Vagina (tissue), 2 donors: ENCODE data around the gene TNIP2. TPM values are rescaled to one million over a fixed set of nuclear protein-coding genes. Genes with fewer than 3 reads are reported as not detected.

Experiments
- DNase-seq, 2 donors: peaks; one replicate each; pipeline ENCODE4 v3.0.0-alpha.2; 2017; ENCODE audit errors: extremely low spot score in 2 of 2
- H3K27ac ChIP-seq: fragments of 200-600 bp; sonication (generic); one replicate; pipeline ENCODE4 v1.5.1; 2019
- H3K27me3 ChIP-seq: fragments of 200-600 bp; sonication (generic); one replicate; pipeline ENCODE4 v1.5.1; 2019
- H3K36me3 ChIP-seq, 2 donors: fragments of 200-600 bp; sonication (generic); one replicate each; pipeline ENCODE4 v1.5.1; 2017 to 2019
- H3K4me1 ChIP-seq: fragments of 200-600 bp; sonication (generic); one replicate; pipeline ENCODE4 v1.5.1; 2019
- H3K4me3 ChIP-seq, 2 donors: fragments of 200-600 bp; sonication (generic); 1 replicate in 1 of 2; 2 replicates in 1 of 2; pipeline ENCODE4 v1.5.1; 2016 to 2019
- H3K9me3 ChIP-seq: fragments of 200-600 bp; sonication (generic); one replicate; pipeline ENCODE4 v1.5.1; 2019
- CTCF ChIP-seq, 3 experiments: fragments of 450-650 bp in 2 of 3; fragments of 200-600 bp in 1 of 3; sonication (generic) in 1 of 3; IDR thresholded peaks; one replicate each; pipeline ENCODE4 v1.5.1; 2017 to 2019; ENCODE audit warnings: antibody characterized with exemption in 3 of 3, mild to moderate bottlenecking in 2 of 3, moderate library complexity in 2 of 3
- POLR2A ChIP-seq, 2 donors: fragments of 450-650 bp; IDR thresholded peaks; one replicate each; pipeline ENCODE4 v1.6.1; 2017; ENCODE audit warnings: antibody characterized with exemption in 2 of 2, mild to moderate bottlenecking in 2 of 2, moderate library complexity in 2 of 2
- POLR2AphosphoS5 ChIP-seq, 2 donors: sonication (generic); formaldehyde crosslinking; IDR thresholded peaks; one replicate each; pipeline ENCODE4 v1.9.0; 2017; ENCODE audit warnings: antibody characterized with exemption in 2 of 2, mild to moderate bottlenecking in 2 of 2, low read depth in 1 of 2; ENCODE audit not compliant: insufficient read depth in 1 of 2
- intact Hi-C: fragments of 100-400 bp; cut with DNase I; formaldehyde crosslinking; loops from one replicate; pipeline ENCODE4 v1.15.1; 2023
- total RNA-seq: library from RNA; depleted of rRNA; stranded (reverse); fragments of >200 nt; gene quantifications from one replicate; pipeline ENCODE4 v1.2.3, GENCODE V29; 2016

TNIP2 gene
- total RNA-seq, 1 donor from 2014 or later, result 57.0 TPM

DNA sequence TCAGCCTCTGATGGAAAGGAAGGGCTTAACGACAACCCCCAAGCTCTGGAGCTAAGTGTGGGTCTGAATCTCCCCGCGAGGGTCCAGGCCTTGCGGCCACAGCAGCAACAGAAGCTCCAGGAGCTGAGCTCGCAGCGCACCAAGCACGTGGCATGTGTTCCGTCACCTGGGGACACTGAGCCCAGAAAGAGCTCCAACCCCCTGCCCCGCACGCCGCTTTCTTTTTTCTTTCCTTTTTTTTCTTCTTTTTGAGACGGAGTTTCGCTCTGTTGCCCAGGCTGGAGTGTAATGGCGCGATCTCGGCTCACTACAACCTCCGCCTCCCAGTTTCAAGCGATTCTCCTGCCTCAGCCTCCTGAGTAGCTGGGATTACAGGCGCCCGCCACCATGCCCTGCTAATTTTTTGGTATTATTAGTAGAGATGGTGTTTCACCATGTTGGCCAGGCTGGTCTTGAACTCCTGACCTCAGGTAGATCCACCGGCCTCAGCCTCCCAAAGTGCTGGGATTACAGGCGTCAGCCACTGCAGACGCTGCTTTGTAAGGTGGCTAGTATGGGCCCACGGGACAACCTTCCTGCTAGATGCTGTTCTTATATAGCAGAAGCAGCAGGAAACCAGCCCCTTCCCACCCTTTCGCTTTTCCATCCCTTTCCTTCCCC, 685 bp upstream of the TNIP2 start:
- peak in 1 of 2 donors; percentile 87 for DNase-seq
- Histone ChIP-seq H3K4me3 (peak overlapping the region; percentile 67 to 89), H3K27me3 (no peaks in the 10 kb centered on the region), H3K9me3 (no peaks in the 10 kb centered on the region), H3K27ac (peak overlapping the region; percentile 60), H3K36me3 (no peaks in the 10 kb centered on the region), H3K4me1 (peaks cover 38% of the 10 kb centered on the region)
- no peak for TF ChIP-seq CTCF (IDR thresholded peaks at IDR 0.05)
- TF ChIP-seq POLR2AphosphoS5 (IDR thresholded peaks at IDR 0.05; ENCODE audit: insufficient read depth in 1 of 2, low read depth in 1 of 2), result no peak
- intact Hi-C loops, result loop anchor here (10.0 kb wide), 1 partner anchor 178 kb away; no protein-coding TSS in a partner anchor

GRCh38 chr4:2754848-2755819, 1.0 kb downstream of the TNIP2 start:
- no peaks in the 10 kb centered on the region for H3K9me3 ChIP-seq
- H3K4me1 ChIP-seq, result peaks cover 38% of the 10 kb centered on the region
- intact Hi-C loops, result loop anchor here (10.0 kb wide), 1 partner anchor 180 kb away; no protein-coding TSS in a partner anchor
- H3K27ac ChIP-seq, result peak overlapping the region; percentile 63
- peak overlapping the region; percentile 67 to 89 for H3K4me3 ChIP-seq
- H3K27me3 ChIP-seq, result no peaks in the 10 kb centered on the region
- TF ChIP-seq CTCF (IDR thresholded peaks at IDR 0.05), result no peak
- no peak for TF ChIP-seq POLR2AphosphoS5 (IDR thresholded peaks at IDR 0.05; ENCODE audit: insufficient read depth in 1 of 2, low read depth in 1 of 2)
- no peak for TF ChIP-seq POLR2A (IDR thresholded peaks at IDR 0.05)
- no peaks in the 10 kb centered on the region for H3K36me3 ChIP-seq
- DNase-seq, result peak in 1 of 2 donors; percentile 82

DNA sequence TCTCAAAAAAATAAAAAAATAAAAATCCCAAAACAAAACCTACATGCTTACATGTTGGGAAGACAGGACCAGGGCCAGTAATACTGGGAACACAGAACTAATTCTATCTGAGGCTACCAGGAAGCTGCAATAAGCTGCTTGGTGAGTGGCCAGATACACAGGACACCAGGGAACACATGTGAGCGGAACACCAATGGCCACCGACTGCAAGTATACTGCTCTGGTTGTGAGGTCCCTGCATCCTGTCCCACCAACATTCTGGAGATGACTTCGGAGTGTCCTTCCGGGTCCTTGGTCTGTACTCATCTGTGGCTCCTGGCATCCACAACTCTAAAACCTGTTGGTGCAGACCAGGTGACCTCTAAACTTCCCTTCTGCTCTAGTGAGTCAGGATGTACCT, 2.7 kb downstream of the TNIP2 start:
- no peaks in the 10 kb centered on the region for H3K9me3 ChIP-seq
- DNase-seq, result no peak
- H3K4me1 ChIP-seq, result peaks cover 38% of the 10 kb centered on the region
- H3K36me3 ChIP-seq, result no peaks in the 10 kb centered on the region
- H3K27ac ChIP-seq, result no peak overlapping the region
- no peaks in the 10 kb centered on the region for H3K27me3 ChIP-seq
- intact Hi-C loops, result loop anchor here (10.0 kb wide), 1 partner anchor 181 kb away; no protein-coding TSS in a partner anchor
- TF ChIP-seq POLR2A (IDR thresholded peaks at IDR 0.05) (no peak), POLR2AphosphoS5 (IDR thresholded peaks at IDR 0.05; ENCODE audit: insufficient read depth in 1 of 2, low read depth in 1 of 2) (peak in 1 of 2 donors; percentile 32), CTCF (IDR thresholded peaks at IDR 0.05) (no peak)
- no peak overlapping the region for H3K4me3 ChIP-seq

DNA sequence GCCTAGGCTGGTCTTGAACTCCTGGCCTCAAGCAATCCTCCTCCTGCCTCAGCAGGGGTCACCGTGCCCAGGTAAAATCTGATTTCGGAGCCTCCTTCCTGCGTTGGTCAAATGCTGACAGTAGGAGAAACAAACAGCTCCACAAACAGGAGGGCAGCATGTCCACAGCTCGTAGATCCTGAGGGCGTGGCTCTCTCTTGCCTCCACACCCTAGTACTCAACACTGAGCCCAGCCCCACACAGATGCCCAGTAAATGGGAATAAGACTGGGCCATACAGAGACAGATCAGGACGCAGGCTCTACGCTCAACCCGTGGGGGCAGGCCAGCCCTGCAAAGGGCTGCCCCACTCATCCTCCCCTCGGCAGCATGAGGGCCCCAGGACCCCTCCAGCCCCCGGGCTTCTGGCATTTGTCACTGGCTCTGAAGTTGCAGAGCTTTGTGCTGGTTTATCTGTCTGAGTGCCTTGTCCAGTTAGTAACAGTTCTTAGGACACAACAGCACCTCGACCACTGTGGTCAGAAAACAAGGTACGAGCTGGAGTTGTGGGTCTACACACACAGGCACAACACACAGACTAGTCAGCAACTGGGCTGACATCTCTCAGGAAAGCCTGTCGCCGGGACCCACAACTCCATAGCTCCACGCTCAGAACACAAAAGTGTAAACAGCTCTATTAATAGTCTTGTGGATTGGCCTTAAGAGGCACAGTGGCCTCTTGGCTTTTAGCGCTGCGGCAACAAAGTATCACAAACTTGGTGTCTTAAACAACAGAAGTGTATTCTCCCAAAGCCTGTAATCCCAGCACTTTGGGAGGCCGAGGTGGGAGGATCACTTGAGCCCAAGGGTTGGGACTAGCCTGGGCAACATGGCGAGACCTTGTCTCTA, 5.2 kb downstream of the TNIP2 start:
- Histone ChIP-seq H3K9me3 (no peaks in the 10 kb centered on the region), H3K4me3 (no peak overlapping the region), H3K27ac (no peak overlapping the region), H3K36me3 (peaks cover 0 to 17% of the 10 kb centered on the region in 2 donors), H3K4me1 (peaks cover 48% of the 10 kb centered on the region), H3K27me3 (no peaks in the 10 kb centered on the region)
- no peak for DNase-seq
- intact Hi-C loops, result loop anchor here (10.0 kb wide), 1 partner anchor 184 kb away; no protein-coding TSS in a partner anchor
- no peak for TF ChIP-seq POLR2A (IDR thresholded peaks at IDR 0.05)
- no peak for TF ChIP-seq POLR2AphosphoS5 (IDR thresholded peaks at IDR 0.05; ENCODE audit: insufficient read depth in 1 of 2, low read depth in 1 of 2)
- no peak for TF ChIP-seq CTCF (IDR thresholded peaks at IDR 0.05)
